Stimulated activated CD8-positive, alpha-beta memory T cell treated with anti-CD3 and anti-CD28 coated beads, Interleukin-2, amount 100 ng/mL, for 48 hours (primary cell): Measurements from ENCODE around the gene CCDC197.
A peak's percentile ranks its signal among the peaks of the same experiment; 100 is the strongest.

ENCODE experiments used
- DNase-seq, 2 donors: peaks; one replicate each; pipeline ENCODE4 v3.0.0-alpha.2; 2020; ENCODE audit warnings: low read depth in 2 of 2

The CCDC197 gene

GRCh38 chr14:93961620-93962019 lies 35.5 kb upstream of the CCDC197 start:
- no peak for DNase-seq

GRCh38 chr14:93962701-93963601 lies 34.1 kb upstream of the CCDC197 start:
- DNase-seq: no peak

GRCh38 chr14:93963692-93964091 lies 33.4 kb upstream of the CCDC197 start:
- DNase-seq: no peak

- no peak for DNase-seq
These were observed 32.8 kb upstream of the CCDC197 start for GRCh38 chr14:93964281-93964680.

GRCh38 chr14:93964820-93965286 lies 32.2 kb upstream of the CCDC197 start:
- no peak for DNase-seq

GRCh38 chr14:93965287-93965821 lies 31.7 kb upstream of the CCDC197 start:
- no peak for DNase-seq

- DNase-seq: no peak
These were observed 31.1 kb upstream of the CCDC197 start for GRCh38 chr14:93965946-93966474.

GRCh38 chr14:93967637-93968250 lies 29.4 kb upstream of the CCDC197 start:
- no peak for DNase-seq

GRCh38 chr14:93969082-93969828 lies 27.8 kb upstream of the CCDC197 start:
- no peak for DNase-seq

- DNase-seq: no peak
These were observed 26.5 kb upstream of the CCDC197 start for GRCh38 chr14:93970585-93970964.

GRCh38 chr14:93970965-93971634 lies 26.0 kb upstream of the CCDC197 start:
- DNase-seq: peak; percentile 55 to 60

- no peak for DNase-seq
These were observed 25.5 kb upstream of the CCDC197 start for GRCh38 chr14:93971635-93972027.

- DNase-seq: no peak
These were observed 24.4 kb upstream of the CCDC197 start for GRCh38 chr14:93972618-93973205.

- DNase-seq: no peak
These were observed 23.5 kb upstream of the CCDC197 start for GRCh38 chr14:93973607-93974006.

GRCh38 chr14:93974299-93974698 lies 22.8 kb upstream of the CCDC197 start:
- no peak for DNase-seq

- no peak for DNase-seq
These were observed 22.3 kb upstream of the CCDC197 start for GRCh38 chr14:93974833-93975232.

GRCh38 chr14:93975791-93976476 lies 21.2 kb upstream of the CCDC197 start:
- DNase-seq: no peak

- no peak for DNase-seq
These were observed 20.5 kb upstream of the CCDC197 start, which contains the start of gene ASB2 for GRCh38 chr14:93976477-93977057. TSS of gene ASB2 (minus strand) at chr14:93976570. CDS start at chr14:93964539, 12,031 bp downstream.

GRCh38 chr14:93977171-93977570 lies 19.9 kb upstream of the CCDC197 start:
- DNase-seq: no peak
